KMS-11 (cell line): ENCODE measurements around the gene HPSE2.
A peak's percentile ranks its signal among the peaks of the same experiment; 100 is the strongest.

Source experiments
- H2AFZ ChIP-seq: fragments of 200-600 bp; sonication (generic); 2 replicates; pipeline ENCODE4 v1.6.1; 2016; ENCODE audit warnings: antibody characterized with exemption, mixed run types, low read depth
- H3K27ac ChIP-seq: fragments of 200-600 bp; sonication (generic); 2 replicates; pipeline ENCODE4 v1.6.1; 2016; ENCODE audit warnings: mild to moderate bottlenecking, mixed run types
- H3K27me3 ChIP-seq: fragments of 200-600 bp; sonication (generic); 2 replicates; pipeline ENCODE4 v1.6.1; 2017; ENCODE audit warnings: mild to moderate bottlenecking, low read depth, mixed run types, moderate library complexity; ENCODE audit not compliant: insufficient read depth
- H3K36me3 ChIP-seq: fragments of 200-600 bp; sonication (generic); 2 replicates; pipeline ENCODE4 v1.6.1; 2017; ENCODE audit warnings: mild to moderate bottlenecking, mixed run types; ENCODE audit not compliant: insufficient read depth
- H3K4me1 ChIP-seq: fragments of 200-600 bp; sonication (generic); 2 replicates; pipeline ENCODE4 v1.6.1; 2016; ENCODE audit warnings: mild to moderate bottlenecking, low read depth, mixed run types; ENCODE audit not compliant: poor library complexity, severe bottlenecking
- H3K4me2 ChIP-seq: fragments of 200-600 bp; sonication (generic); 2 replicates; pipeline ENCODE4 v1.7.0; 2016; ENCODE audit warnings: mild to moderate bottlenecking, mixed run types
- H3K4me3 ChIP-seq: fragments of 200-600 bp; sonication (generic); IDR thresholded peaks from 2 replicates; pipeline ENCODE4 v1.6.1; 2017; ENCODE audit warnings: low read depth, low read length, mixed read lengths; ENCODE audit not compliant: insufficient read depth
- H3K79me2 ChIP-seq: fragments of 200-600 bp; sonication (generic); 2 replicates; pipeline ENCODE4 v1.6.1; 2016; ENCODE audit warnings: low read depth, mixed run types; ENCODE audit not compliant: insufficient read depth
- H3K9ac ChIP-seq: fragments of 200-600 bp; sonication (generic); 2 replicates; pipeline ENCODE4 v1.6.1; 2016; ENCODE audit warnings: mild to moderate bottlenecking, mixed run types
- H4K20me1 ChIP-seq: fragments of 200-600 bp; sonication (generic); 2 replicates; pipeline ENCODE4 v1.6.1; 2016; ENCODE audit warnings: mild to moderate bottlenecking, mixed run types; ENCODE audit not compliant: insufficient read depth
- TF ChIP-seq, protein P1 (sequence below): fragments of 200-600 bp; sonication (generic); conservative IDR thresholded peaks from 2 replicates; pipeline ENCODE4 v1.6.1; 2017; ENCODE audit warnings: low read depth, mild to moderate bottlenecking, antibody characterized with exemption, low read length, moderate library complexity, mixed read lengths

The HPSE2 gene

GRCh38 chr10:99235658-99236626 is at the start of gene HPSE2:
Gene HPSE2, minus strand, starts transcription at chr10:99235852.
- Histone ChIP-seq H3K79me2 (no peaks in the 10 kb centered on the region), H4K20me1 (no peaks in the 10 kb centered on the region), H3K9ac (peak within 1 kb of the TSS; percentile 79; the same call in 1 of the 2 replicates), H2AFZ (peak within 1 kb of the TSS; percentile 85; the same call in 1 of the 2 replicates), H3K4me3 (no peak within 1 kb of the TSS), H3K27ac (no peak within 1 kb of the TSS), H3K36me3 (no peaks in the 10 kb centered on the region), H3K4me2 (peak within 1 kb of the TSS; percentile 80), H3K4me1 (no peaks in the 10 kb centered on the region), H3K27me3 (no peaks in the 10 kb centered on the region)
- TF ChIP-seq, protein P1, sequence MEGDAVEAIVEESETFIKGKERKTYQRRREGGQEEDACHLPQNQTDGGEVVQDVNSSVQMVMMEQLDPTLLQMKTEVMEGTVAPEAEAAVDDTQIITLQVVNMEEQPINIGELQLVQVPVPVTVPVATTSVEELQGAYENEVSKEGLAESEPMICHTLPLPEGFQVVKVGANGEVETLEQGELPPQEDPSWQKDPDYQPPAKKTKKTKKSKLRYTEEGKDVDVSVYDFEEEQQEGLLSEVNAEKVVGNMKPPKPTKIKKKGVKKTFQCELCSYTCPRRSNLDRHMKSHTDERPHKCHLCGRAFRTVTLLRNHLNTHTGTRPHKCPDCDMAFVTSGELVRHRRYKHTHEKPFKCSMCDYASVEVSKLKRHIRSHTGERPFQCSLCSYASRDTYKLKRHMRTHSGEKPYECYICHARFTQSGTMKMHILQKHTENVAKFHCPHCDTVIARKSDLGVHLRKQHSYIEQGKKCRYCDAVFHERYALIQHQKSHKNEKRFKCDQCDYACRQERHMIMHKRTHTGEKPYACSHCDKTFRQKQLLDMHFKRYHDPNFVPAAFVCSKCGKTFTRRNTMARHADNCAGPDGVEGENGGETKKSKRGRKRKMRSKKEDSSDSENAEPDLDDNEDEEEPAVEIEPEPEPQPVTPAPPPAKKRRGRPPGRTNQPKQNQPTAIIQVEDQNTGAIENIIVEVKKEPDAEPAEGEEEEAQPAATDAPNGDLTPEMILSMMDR: no peak

GRCh38 chr10:99280472-99280871 is 44.8 kb upstream of the HPSE2 start:
- Histone ChIP-seq H2AFZ (no peak overlapping the region), H3K4me2 (no peak overlapping the region), H3K4me3 (no peak overlapping the region)

DNA sequence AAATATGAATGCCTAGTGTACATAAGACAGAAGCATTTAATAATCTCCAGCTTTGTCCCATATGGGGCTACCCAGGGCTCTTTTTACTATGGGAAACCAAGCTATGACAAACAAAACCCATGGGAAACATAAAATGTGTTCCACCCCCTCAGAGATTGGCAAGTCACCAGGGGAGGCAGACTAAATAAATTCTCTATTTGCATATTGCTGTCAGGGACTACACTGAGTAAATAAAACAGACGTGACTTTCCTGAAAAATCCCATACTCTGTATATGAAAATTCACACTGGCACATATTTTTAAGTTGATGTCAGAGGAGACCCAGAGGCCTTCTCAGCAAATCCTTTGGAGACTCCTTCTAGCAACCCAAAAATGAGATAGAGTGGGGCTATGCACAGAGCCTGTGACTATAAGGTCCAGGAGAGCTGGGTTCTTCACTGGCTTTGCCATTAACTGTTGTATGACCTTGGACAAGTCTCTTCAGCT is 44.0 kb upstream of the HPSE2 start:
- Histone ChIP-seq H3K27me3 (no peaks in the 10 kb centered on the region), H3K36me3 (no peaks in the 10 kb centered on the region), H2AFZ (no peak overlapping the region), H3K27ac (no peak overlapping the region), H4K20me1 (no peaks in the 10 kb centered on the region), H3K4me2 (no peak overlapping the region), H3K4me3 (no peak overlapping the region), H3K4me1 (no peaks in the 10 kb centered on the region), H3K9ac (no peak overlapping the region), H3K79me2 (no peaks in the 10 kb centered on the region)
- TF ChIP-seq, protein P1: no peak

More at GRCh38 chr10:99280472-99280871, 44.8 kb upstream of the HPSE2 start:
- no peaks in the 10 kb centered on the region for H3K36me3 ChIP-seq
- no peaks in the 10 kb centered on the region for H4K20me1 ChIP-seq
- no peaks in the 10 kb centered on the region for H3K27me3 ChIP-seq
- TF ChIP-seq, protein P1: no peak
- no peaks in the 10 kb centered on the region for H3K4me1 ChIP-seq
- H3K27ac ChIP-seq: no peak overlapping the region
- no peaks in the 10 kb centered on the region for H3K79me2 ChIP-seq
- H3K9ac ChIP-seq: no peak overlapping the region

DNA sequence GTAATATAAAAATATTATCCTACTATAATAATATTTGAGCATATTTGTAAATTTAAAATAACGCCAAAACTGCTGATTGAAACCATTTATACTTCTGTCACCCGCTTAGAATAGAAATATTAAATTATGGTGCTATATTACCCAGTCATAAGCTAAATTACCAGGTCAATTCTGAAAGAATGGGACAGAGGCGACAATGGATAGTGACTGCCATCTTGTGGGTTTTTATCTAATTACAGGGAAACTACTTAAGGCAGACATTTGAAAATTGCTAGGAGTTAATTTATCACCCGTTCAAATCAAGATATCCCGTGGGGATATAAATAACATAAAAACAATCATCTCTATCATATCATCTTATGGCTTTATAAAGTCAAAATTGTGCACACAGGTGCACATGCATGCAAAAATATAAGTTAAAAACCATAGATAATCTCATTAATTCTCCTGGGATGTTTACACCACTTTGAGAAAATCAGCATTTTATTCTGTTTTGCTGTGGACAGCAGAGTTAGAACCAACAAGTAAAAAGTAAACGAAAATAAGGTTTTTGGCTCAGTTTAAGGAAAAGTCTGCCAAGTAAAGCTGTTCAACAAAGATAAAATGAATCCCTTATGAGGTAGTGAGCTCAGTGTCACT is 41.3 kb upstream of the HPSE2 start:
- no peak overlapping the region for H3K27ac ChIP-seq
- TF ChIP-seq, protein P1: peak; percentile 55
- no peaks in the 10 kb centered on the region for H4K20me1 ChIP-seq
- no peak overlapping the region for H3K9ac ChIP-seq
- H2AFZ ChIP-seq: no peak overlapping the region
- H3K36me3 ChIP-seq: no peaks in the 10 kb centered on the region
- H3K79me2 ChIP-seq: no peaks in the 10 kb centered on the region
- no peak overlapping the region for H3K4me3 ChIP-seq
- no peaks in the 10 kb centered on the region for H3K27me3 ChIP-seq
- H3K4me2 ChIP-seq: no peak overlapping the region
- no peaks in the 10 kb centered on the region for H3K4me1 ChIP-seq
